ENCODE data around the gene SCN7A. TPM values are rescaled to one million over a fixed set of nuclear protein-coding genes. Genes with fewer than 3 reads are reported as not detected.
A peak's percentile ranks its signal among the peaks of the same experiment; 100 is the strongest.

Gene SCN7A
- polyA plus RNA-seq, 2 donors: 0.47 to 1.2 TPM

- no peak overlapping the region for H3K27ac ChIP-seq (ENCODE audit: low read depth in 2 of 2, low read length in 1 of 2)
- no peaks in the 10 kb centered on the region for H3K4me1 ChIP-seq (ENCODE audit: control insufficient read depth in 2 of 2, insufficient read depth in 2 of 2, low read length in 1 of 2)
- H3K36me3 ChIP-seq (ENCODE audit: control insufficient read depth in 2 of 2, insufficient read depth in 2 of 2, low read length in 1 of 2): no peaks in the 10 kb centered on the region
- no peaks in the 10 kb centered on the region for H3K27me3 ChIP-seq (ENCODE audit: control insufficient read depth in 1 of 2, insufficient read depth in 2 of 2, low read length in 2 of 2)
- 90 to 92% methylated on average over 3 of the region's 3 CpGs for whole genome bisulfite sequencing, 2 donors
- no peaks in the 10 kb centered on the region for H3K9me3 ChIP-seq (ENCODE audit: control insufficient read depth in 2 of 2, insufficient read depth in 1 of 2, low read depth in 1 of 2, low read length in 1 of 2)
- no peak overlapping the region for H3K4me3 ChIP-seq (ENCODE audit: low read depth in 1 of 2, low read length in 2 of 2)
These were observed 111.6 kb downstream of the SCN7A start for GRCh38 chr2:166382448-166382847.

- H3K36me3 ChIP-seq (ENCODE audit: control insufficient read depth in 2 of 2, insufficient read depth in 2 of 2, low read length in 1 of 2): no peaks in the 10 kb centered on the region
- no peak overlapping the region for H3K4me3 ChIP-seq (ENCODE audit: low read depth in 1 of 2, low read length in 2 of 2)
- H3K27me3 ChIP-seq (ENCODE audit: control insufficient read depth in 1 of 2, insufficient read depth in 2 of 2, low read length in 2 of 2): no peaks in the 10 kb centered on the region
- H3K4me1 ChIP-seq (ENCODE audit: control insufficient read depth in 2 of 2, insufficient read depth in 2 of 2, low read length in 1 of 2): peaks cover 2 to 3% of the 10 kb centered on the region in 2 donors
- H3K27ac ChIP-seq (ENCODE audit: low read depth in 2 of 2, low read length in 1 of 2): no peak overlapping the region
- no peaks in the 10 kb centered on the region for H3K9me3 ChIP-seq (ENCODE audit: control insufficient read depth in 2 of 2, insufficient read depth in 1 of 2, low read depth in 1 of 2, low read length in 1 of 2)
- WGBS, 2 donors: 41 to 44% methylated on average over 1 of the region's 1 CpG
These were observed 113.4 kb downstream of the SCN7A start for GRCh38 chr2:166380615-166381014.

DNA sequence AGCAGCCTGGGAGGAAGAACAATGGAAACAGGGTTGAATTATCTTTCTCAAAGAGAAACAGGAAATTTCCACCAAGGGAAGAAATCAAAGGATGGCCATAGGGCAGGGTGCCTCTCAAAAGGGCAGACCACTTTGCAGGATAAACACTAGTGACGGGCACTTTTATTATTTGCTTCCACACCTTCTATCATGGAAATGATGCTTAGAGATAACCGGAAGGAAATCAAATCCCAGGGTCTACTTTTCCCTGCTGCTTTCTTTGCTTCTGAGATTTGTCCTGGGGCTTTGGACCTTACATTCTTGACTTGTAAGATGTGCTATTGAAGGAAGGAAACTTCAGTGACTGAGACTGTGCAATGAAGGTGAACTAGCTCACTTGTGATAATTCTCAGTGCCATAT, 117.2 kb downstream of the SCN7A start:
- no peaks in the 10 kb centered on the region for H3K9me3 ChIP-seq (ENCODE audit: control insufficient read depth in 2 of 2, insufficient read depth in 1 of 2, low read depth in 1 of 2, low read length in 1 of 2)
- H3K4me1 ChIP-seq (ENCODE audit: control insufficient read depth in 2 of 2, insufficient read depth in 2 of 2, low read length in 1 of 2): peaks cover 3 to 6% of the 10 kb centered on the region in 2 donors
- H3K27ac ChIP-seq (ENCODE audit: low read depth in 2 of 2, low read length in 1 of 2): no peak overlapping the region
- no peaks in the 10 kb centered on the region for H3K27me3 ChIP-seq (ENCODE audit: control insufficient read depth in 1 of 2, insufficient read depth in 2 of 2, low read length in 2 of 2)
- 61 to 69% methylated on average over 2 of the region's 2 CpGs for WGBS, 2 donors
- no peaks in the 10 kb centered on the region for H3K36me3 ChIP-seq (ENCODE audit: control insufficient read depth in 2 of 2, insufficient read depth in 2 of 2, low read length in 1 of 2)
- no peak overlapping the region for H3K4me3 ChIP-seq (ENCODE audit: low read depth in 1 of 2, low read length in 2 of 2)

- peaks cover 3 to 6% of the 10 kb centered on the region in 2 donors for H3K4me1 ChIP-seq (ENCODE audit: control insufficient read depth in 2 of 2, insufficient read depth in 2 of 2, low read length in 1 of 2)
- H3K27ac ChIP-seq (ENCODE audit: low read depth in 2 of 2, low read length in 1 of 2): peak overlapping the region; percentile 2 to 40
- H3K4me3 ChIP-seq (ENCODE audit: low read depth in 1 of 2, low read length in 2 of 2): peak overlapping the region; percentile 51 to 57
- WGBS, 2 donors: 7% methylated on average over 11 of the region's 11 CpGs
- no peaks in the 10 kb centered on the region for H3K27me3 ChIP-seq (ENCODE audit: control insufficient read depth in 1 of 2, insufficient read depth in 2 of 2, low read length in 2 of 2)
- no peaks in the 10 kb centered on the region for H3K9me3 ChIP-seq (ENCODE audit: control insufficient read depth in 2 of 2, insufficient read depth in 1 of 2, low read depth in 1 of 2, low read length in 1 of 2)
- H3K36me3 ChIP-seq (ENCODE audit: control insufficient read depth in 2 of 2, insufficient read depth in 2 of 2, low read length in 1 of 2): no peaks in the 10 kb centered on the region
These were observed 117.6 kb downstream of the SCN7A start for GRCh38 chr2:166376488-166376828.

- Histone ChIP-seq H3K36me3 (ENCODE audit: control insufficient read depth in 2 of 2, insufficient read depth in 2 of 2, low read length in 1 of 2) (no peaks in the 10 kb centered on the region), H3K27me3 (ENCODE audit: control insufficient read depth in 1 of 2, insufficient read depth in 2 of 2, low read length in 2 of 2) (no peaks in the 10 kb centered on the region), H3K4me3 (ENCODE audit: low read depth in 1 of 2, low read length in 2 of 2) (peak within 1 kb of the TSS; percentile 51 to 57), H3K4me1 (ENCODE audit: control insufficient read depth in 2 of 2, insufficient read depth in 2 of 2, low read length in 1 of 2) (peaks cover 3 to 6% of the 10 kb centered on the region in 2 donors), H3K27ac (ENCODE audit: low read depth in 2 of 2, low read length in 1 of 2) (peak within 1 kb of the TSS; percentile 2 to 40), H3K9me3 (ENCODE audit: control insufficient read depth in 2 of 2, insufficient read depth in 1 of 2, low read depth in 1 of 2, low read length in 1 of 2) (no peaks in the 10 kb centered on the region)
- 0 to 1% methylated on average over 33 to 45 of the region's 45 CpGs for WGBS, 2 donors
These were observed 118.1 kb downstream of the SCN7A start, which contains the start of gene SCN9A for GRCh38 chr2:166375736-166376487. Gene SCN9A (minus strand): TSS chr2:166375944. CDS start chr2:166311756, 64,188 bp downstream.

GRCh38 chr2:166375195-166375735, 118.8 kb downstream of the SCN7A start:
- peaks cover 3 to 6% of the 10 kb centered on the region in 2 donors for H3K4me1 ChIP-seq (ENCODE audit: control insufficient read depth in 2 of 2, insufficient read depth in 2 of 2, low read length in 1 of 2)
- no peaks in the 10 kb centered on the region for H3K36me3 ChIP-seq (ENCODE audit: control insufficient read depth in 2 of 2, insufficient read depth in 2 of 2, low read length in 1 of 2)
- WGBS, 2 donors: 1% methylated on average over 17 of the region's 17 CpGs
- no peaks in the 10 kb centered on the region for H3K27me3 ChIP-seq (ENCODE audit: control insufficient read depth in 1 of 2, insufficient read depth in 2 of 2, low read length in 2 of 2)
- H3K27ac ChIP-seq (ENCODE audit: low read depth in 2 of 2, low read length in 1 of 2): no peak overlapping the region
- H3K9me3 ChIP-seq (ENCODE audit: control insufficient read depth in 2 of 2, insufficient read depth in 1 of 2, low read depth in 1 of 2, low read length in 1 of 2): no peaks in the 10 kb centered on the region
- H3K4me3 ChIP-seq (ENCODE audit: low read depth in 1 of 2, low read length in 2 of 2): peak overlapping the region; percentile 51 to 57

- Histone ChIP-seq H3K4me1 (ENCODE audit: control insufficient read depth in 2 of 2, insufficient read depth in 2 of 2, low read length in 1 of 2) (peaks cover 3 to 6% of the 10 kb centered on the region in 2 donors), H3K9me3 (ENCODE audit: control insufficient read depth in 2 of 2, insufficient read depth in 1 of 2, low read depth in 1 of 2, low read length in 1 of 2) (no peaks in the 10 kb centered on the region), H3K27ac (ENCODE audit: low read depth in 2 of 2, low read length in 1 of 2) (no peak overlapping the region), H3K27me3 (ENCODE audit: control insufficient read depth in 1 of 2, insufficient read depth in 2 of 2, low read length in 2 of 2) (no peaks in the 10 kb centered on the region), H3K36me3 (ENCODE audit: control insufficient read depth in 2 of 2, insufficient read depth in 2 of 2, low read length in 1 of 2) (no peaks in the 10 kb centered on the region), H3K4me3 (ENCODE audit: low read depth in 1 of 2, low read length in 2 of 2) (no peak overlapping the region)
These were observed 120.1 kb downstream of the SCN7A start for GRCh38 chr2:166373951-166374350.

GRCh38 chr2:166373539-166373938, 120.5 kb downstream of the SCN7A start:
- H3K4me1 ChIP-seq (ENCODE audit: control insufficient read depth in 2 of 2, insufficient read depth in 2 of 2, low read length in 1 of 2): peaks cover 3 to 6% of the 10 kb centered on the region in 2 donors
- no peaks in the 10 kb centered on the region for H3K36me3 ChIP-seq (ENCODE audit: control insufficient read depth in 2 of 2, insufficient read depth in 2 of 2, low read length in 1 of 2)
- no peaks in the 10 kb centered on the region for H3K27me3 ChIP-seq (ENCODE audit: control insufficient read depth in 1 of 2, insufficient read depth in 2 of 2, low read length in 2 of 2)

GRCh38 chr2:166373105-166373504, 120.9 kb downstream of the SCN7A start:
- 42 to 49% methylated on average over 2 of the region's 2 CpGs for WGBS, 2 donors
- no peak overlapping the region for H3K27ac ChIP-seq (ENCODE audit: low read depth in 2 of 2, low read length in 1 of 2)

More at GRCh38 chr2:166373539-166373938, 120.5 kb downstream of the SCN7A start:
- no peaks in the 10 kb centered on the region for H3K9me3 ChIP-seq (ENCODE audit: control insufficient read depth in 2 of 2, insufficient read depth in 1 of 2, low read depth in 1 of 2, low read length in 1 of 2)
- H3K27ac ChIP-seq (ENCODE audit: low read depth in 2 of 2, low read length in 1 of 2): no peak overlapping the region
- H3K4me3 ChIP-seq (ENCODE audit: low read depth in 1 of 2, low read length in 2 of 2): no peak overlapping the region

GRCh38 chr2:166372046-166372445, 122.0 kb downstream of the SCN7A start:
- WGBS, 2 donors: 65 to 73% methylated on average over 2 of the region's 2 CpGs
- H3K27ac ChIP-seq (ENCODE audit: low read depth in 2 of 2, low read length in 1 of 2): no peak overlapping the region
- no peaks in the 10 kb centered on the region for H3K36me3 ChIP-seq (ENCODE audit: control insufficient read depth in 2 of 2, insufficient read depth in 2 of 2, low read length in 1 of 2)
- no peak overlapping the region for H3K4me3 ChIP-seq (ENCODE audit: low read depth in 1 of 2, low read length in 2 of 2)
- peaks cover 3 to 6% of the 10 kb centered on the region in 2 donors for H3K4me1 ChIP-seq (ENCODE audit: control insufficient read depth in 2 of 2, insufficient read depth in 2 of 2, low read length in 1 of 2)
- no peaks in the 10 kb centered on the region for H3K9me3 ChIP-seq (ENCODE audit: control insufficient read depth in 2 of 2, insufficient read depth in 1 of 2, low read depth in 1 of 2, low read length in 1 of 2)
- no peaks in the 10 kb centered on the region for H3K27me3 ChIP-seq (ENCODE audit: control insufficient read depth in 1 of 2, insufficient read depth in 2 of 2, low read length in 2 of 2)

More at GRCh38 chr2:166373105-166373504, 120.9 kb downstream of the SCN7A start:
- H3K36me3 ChIP-seq (ENCODE audit: control insufficient read depth in 2 of 2, insufficient read depth in 2 of 2, low read length in 1 of 2): no peaks in the 10 kb centered on the region
- H3K4me1 ChIP-seq (ENCODE audit: control insufficient read depth in 2 of 2, insufficient read depth in 2 of 2, low read length in 1 of 2): peaks cover 3 to 6% of the 10 kb centered on the region in 2 donors
- H3K9me3 ChIP-seq (ENCODE audit: control insufficient read depth in 2 of 2, insufficient read depth in 1 of 2, low read depth in 1 of 2, low read length in 1 of 2): no peaks in the 10 kb centered on the region
- no peaks in the 10 kb centered on the region for H3K27me3 ChIP-seq (ENCODE audit: control insufficient read depth in 1 of 2, insufficient read depth in 2 of 2, low read length in 2 of 2)
- no peak overlapping the region for H3K4me3 ChIP-seq (ENCODE audit: low read depth in 1 of 2, low read length in 2 of 2)

All from esophagus (tissue), 2 donors.